Mesenchymal stem cell (in vitro differentiated cells and primary cell): ENCODE data around the gene PPP2R3C.

Experiments used
- DNase-seq: peaks from one replicate; pipeline ENCODE4 v3.0.0-alpha.2; 2013
- H2AFZ ChIP-seq: one replicate; pipeline ENCODE4 v1.6.1; 2013; ENCODE audit warnings: low read depth, mild to moderate bottlenecking, control low read depth, inconsistent platforms, low read length, moderate library complexity
- H2AK5ac ChIP-seq: 2 replicates; pipeline ENCODE4 v1.6.1; 2013; ENCODE audit warnings: low read length, moderate library complexity, mild to moderate bottlenecking, inconsistent platforms; ENCODE audit not compliant: severe bottlenecking
- H2BK120ac ChIP-seq: one replicate; pipeline ENCODE4 v1.6.1; 2013; ENCODE audit warnings: low read depth, mild to moderate bottlenecking, inconsistent platforms, low read length, moderate library complexity
- H2BK12ac ChIP-seq, 2 experiments: one replicate each; pipeline ENCODE4 v1.6.1; 2013; ENCODE audit warnings: inconsistent platforms in 2 of 2, low read length in 2 of 2, mild to moderate bottlenecking in 2 of 2, moderate library complexity in 2 of 2, control low read depth in 1 of 2
- H2BK15ac ChIP-seq: one replicate; pipeline ENCODE4 v1.6.1; 2013; ENCODE audit warnings: mild to moderate bottlenecking, low read depth, inconsistent platforms; ENCODE audit not compliant: poor library complexity, severe bottlenecking
- H2BK5ac ChIP-seq: 2 replicates; pipeline ENCODE4 v1.6.1; 2013; ENCODE audit warnings: low read depth, mild to moderate bottlenecking, low read length, control low read depth, inconsistent platforms; ENCODE audit not compliant: poor library complexity, severe bottlenecking
- H3K14ac ChIP-seq, 2 experiments: one replicate each; pipeline ENCODE4 v1.6.1; 2013; ENCODE audit warnings: inconsistent platforms in 2 of 2, low read length in 2 of 2, control low read depth in 1 of 2, mild to moderate bottlenecking in 1 of 2, moderate library complexity in 1 of 2
- H3K18ac ChIP-seq, 2 experiments: one replicate each; pipeline ENCODE4 v1.6.1; 2013; ENCODE audit warnings: inconsistent platforms in 2 of 2, low read length in 2 of 2, control low read depth in 1 of 2, low read depth in 1 of 2, mild to moderate bottlenecking in 1 of 2
- H3K23ac ChIP-seq, 2 experiments: one replicate each; pipeline ENCODE4 v1.6.1; 2013; ENCODE audit warnings: inconsistent platforms in 2 of 2, low read length in 2 of 2, mild to moderate bottlenecking in 2 of 2, moderate library complexity in 2 of 2, control low read depth in 1 of 2
- H3K27ac ChIP-seq: 2 replicates; pipeline ENCODE4 v1.5.1; 2013; ENCODE audit warnings: mild to moderate bottlenecking, moderate library complexity, low read length, control low read depth, inconsistent platforms; ENCODE audit not compliant: poor library complexity, severe bottlenecking
- H3K27me3 ChIP-seq, 2 experiments: 2 replicates each; pipeline versions ENCODE4 v1.6.1 to v1.7.0; 2013; ENCODE audit warnings: low read length in 2 of 2, mild to moderate bottlenecking in 2 of 2, moderate library complexity in 2 of 2, control low read depth in 1 of 2, inconsistent platforms in 1 of 2; ENCODE audit not compliant: control insufficient read depth in 1 of 2, insufficient read depth in 1 of 2
- H3K36me3 ChIP-seq, 2 experiments: 2 replicates each; pipeline versions ENCODE4 v1.6.1 to v1.7.0; 2013; ENCODE audit warnings: low read length in 2 of 2, control low read depth in 1 of 2, inconsistent platforms in 1 of 2, low read depth in 1 of 2, mild to moderate bottlenecking in 1 of 2; ENCODE audit not compliant: insufficient read depth in 2 of 2, control insufficient read depth in 1 of 2
- H3K4ac ChIP-seq, 2 experiments: one replicate each; pipeline ENCODE4 v1.6.1; 2013; ENCODE audit warnings: inconsistent platforms in 2 of 2, low read length in 2 of 2, mild to moderate bottlenecking in 2 of 2, moderate library complexity in 2 of 2, control low read depth in 1 of 2, low read depth in 1 of 2
- H3K4me1 ChIP-seq: 2 replicates; pipeline ENCODE4 v1.6.1; 2013; ENCODE audit warnings: low read depth, low read length, control low read depth; ENCODE audit not compliant: control insufficient read depth, insufficient read depth
- H3K4me2 ChIP-seq: 2 replicates; pipeline ENCODE4 v1.6.1; 2013; ENCODE audit warnings: low read length, mild to moderate bottlenecking, inconsistent platforms; ENCODE audit not compliant: poor library complexity, severe bottlenecking
- H3K4me3 ChIP-seq, 2 experiments: 2 replicates each; pipeline versions ENCODE4 v1.5.1 to v1.7.0; 2013; ENCODE audit warnings: low read length in 2 of 2, mild to moderate bottlenecking in 2 of 2, control low read depth in 1 of 2, low read depth in 1 of 2; ENCODE audit not compliant: insufficient read depth in 1 of 2
- H3K79me1 ChIP-seq: replicated peaks from 2 replicates; pipeline ENCODE4 v1.6.1; 2013; ENCODE audit warnings: mild to moderate bottlenecking, control low read depth, low read length, inconsistent platforms; ENCODE audit not compliant: poor library complexity, severe bottlenecking
- H3K9ac ChIP-seq: 2 replicates; pipeline ENCODE4 v1.7.0; 2013; ENCODE audit warnings: mild to moderate bottlenecking, low read length, moderate library complexity
- H3K9me3 ChIP-seq: 2 replicates; pipeline ENCODE4 v1.7.0; 2013; ENCODE audit warnings: mild to moderate bottlenecking, low read length; ENCODE audit not compliant: control insufficient read depth
- H4K8ac ChIP-seq: one replicate; pipeline ENCODE4 v1.6.1; 2013; ENCODE audit warnings: inconsistent platforms, mild to moderate bottlenecking, low read length, moderate library complexity
- H4K91ac ChIP-seq: one replicate; pipeline ENCODE4 v1.6.1; 2013; ENCODE audit warnings: mild to moderate bottlenecking, low read length, inconsistent platforms
- WGBS: methylation state at CpG from one replicate; pipeline ENCODE4 v1.1.7; 2013; ENCODE audit warnings: mixed read lengths; 5-methylcytosine and 5-hydroxymethylcytosine counted together

PPP2R3C gene

GRCh38 chr14:35147711-35148110 lies 25.9 kb upstream of the PPP2R3C start:
- H3K4me3 ChIP-seq, result no peak overlapping the region
- H3K4ac ChIP-seq, result no peak overlapping the region
- H2BK15ac ChIP-seq, result no peak overlapping the region
- no peak overlapping the region for H4K8ac ChIP-seq
- H3K79me1 ChIP-seq, result peaks cover 31% of the 10 kb centered on the region
- H3K4me1 ChIP-seq, result no peaks in the 10 kb centered on the region
- H3K9me3 ChIP-seq, result no peaks in the 10 kb centered on the region
- no peaks in the 10 kb centered on the region for H3K27me3 ChIP-seq
- H2BK120ac ChIP-seq, result no peak overlapping the region
- DNase-seq, result no peak
- no peak overlapping the region for H3K23ac ChIP-seq
- H3K4me2 ChIP-seq, result no peak overlapping the region
- no peak overlapping the region for H3K18ac ChIP-seq
- no peak overlapping the region for H2BK5ac ChIP-seq
- H2BK12ac ChIP-seq, result no peak overlapping the region
- H4K91ac ChIP-seq, result no peak overlapping the region
- no peak overlapping the region for H2AK5ac ChIP-seq
- peaks cover 9 to 13% of the 10 kb centered on the region in 2 experiments for H3K36me3 ChIP-seq
- no peak overlapping the region for H3K14ac ChIP-seq
- H3K9ac ChIP-seq, result no peak overlapping the region
- H3K27ac ChIP-seq, result no peak overlapping the region
- no peak overlapping the region for H2AFZ ChIP-seq
- 100% methylated on average over 2 of the region's 3 CpGs for WGBS

GRCh38 chr14:35147186-35147585 lies 25.4 kb upstream of the PPP2R3C start:
- Histone ChIP-seq H3K18ac (no peak overlapping the region), H3K23ac (no peak overlapping the region), H4K91ac (no peak overlapping the region), H4K8ac (no peak overlapping the region), H3K14ac (no peak overlapping the region), H2BK5ac (no peak overlapping the region), H3K9ac (no peak overlapping the region), H3K4me3 (no peak overlapping the region), H3K27ac (no peak overlapping the region), H3K79me1 (peaks cover 35% of the 10 kb centered on the region), H2BK12ac (no peak overlapping the region), H3K27me3 (no peaks in the 10 kb centered on the region), H3K4ac (no peak overlapping the region), H3K4me1 (no peaks in the 10 kb centered on the region), H3K9me3 (no peaks in the 10 kb centered on the region), H3K36me3 (peaks cover 7 to 13% of the 10 kb centered on the region in 2 experiments), H2AK5ac (no peak overlapping the region), H2AFZ (no peak overlapping the region), H3K4me2 (no peak overlapping the region), H2BK120ac (no peak overlapping the region), H2BK15ac (no peak overlapping the region)
- 100% methylated on average over 2 of the region's 2 CpGs for WGBS
- DNase-seq, result no peak

- H3K4me2 ChIP-seq, result no peak overlapping the region
- no peak overlapping the region for H2AFZ ChIP-seq
- H3K36me3 ChIP-seq, result peaks cover 7 to 13% of the 10 kb centered on the region in 2 experiments
- H4K91ac ChIP-seq, result no peak overlapping the region
- 89% methylated on average over 2 of the region's 5 CpGs for WGBS
- H3K18ac ChIP-seq, result no peak overlapping the region
- H3K27ac ChIP-seq, result no peak overlapping the region
- no peak overlapping the region for H3K14ac ChIP-seq
- H2BK120ac ChIP-seq, result no peak overlapping the region
- no peak overlapping the region for H2BK15ac ChIP-seq
- no peak overlapping the region for H3K4ac ChIP-seq
- H3K4me1 ChIP-seq, result no peaks in the 10 kb centered on the region
- no peak overlapping the region for H3K9ac ChIP-seq
- H3K79me1 ChIP-seq, result peaks cover 38% of the 10 kb centered on the region
- H3K9me3 ChIP-seq, result no peaks in the 10 kb centered on the region
- H3K23ac ChIP-seq, result no peak overlapping the region
- H2BK12ac ChIP-seq, result no peak overlapping the region
- DNase-seq, result no peak
- no peaks in the 10 kb centered on the region for H3K27me3 ChIP-seq
- no peak overlapping the region for H2AK5ac ChIP-seq
- H2BK5ac ChIP-seq, result no peak overlapping the region
- no peak overlapping the region for H4K8ac ChIP-seq
- no peak overlapping the region for H3K4me3 ChIP-seq
Observed at GRCh38 chr14:35146711-35147149, 24.9 kb upstream of the PPP2R3C start.

- H3K9me3 ChIP-seq, result no peaks in the 10 kb centered on the region
- H3K36me3 ChIP-seq, result peaks cover 7 to 9% of the 10 kb centered on the region in 2 experiments
- H2AFZ ChIP-seq, result no peak overlapping the region
- no peak overlapping the region for H3K4me2 ChIP-seq
- no peak for DNase-seq
- no peak overlapping the region for H3K4ac ChIP-seq
- no peak overlapping the region for H3K14ac ChIP-seq
- no peak overlapping the region for H3K27ac ChIP-seq
- no peak overlapping the region for H3K23ac ChIP-seq
- peak overlapping the region in 1 of 2 experiments; percentile 54 for H2BK12ac ChIP-seq
- no peak overlapping the region for H4K91ac ChIP-seq
- H3K9ac ChIP-seq, result no peak overlapping the region
- H2BK5ac ChIP-seq, result no peak overlapping the region
- no peak overlapping the region for H4K8ac ChIP-seq
- peaks cover 30% of the 10 kb centered on the region for H3K79me1 ChIP-seq
- H3K4me3 ChIP-seq, result no peak overlapping the region
- WGBS, result 89% methylated on average over 1 of the region's 1 CpG
- H2BK120ac ChIP-seq, result no peak overlapping the region
- no peaks in the 10 kb centered on the region for H3K27me3 ChIP-seq
- H3K18ac ChIP-seq, result peak overlapping the region in 1 of 2 experiments; percentile 2
- no peak overlapping the region for H2BK15ac ChIP-seq
- H2AK5ac ChIP-seq, result no peak overlapping the region
- H3K4me1 ChIP-seq, result no peaks in the 10 kb centered on the region
Observed at GRCh38 chr14:35144029-35144428, 22.2 kb upstream of the PPP2R3C start.
